HepG2 (cell line): Measurements from ENCODE around the gene MBOAT7. TPM values are rescaled to one million over a fixed set of nuclear protein-coding genes. Genes with fewer than 3 reads are reported as not detected.

Experiments
- ARID5B ChIP-seq: IDR thresholded peaks from 2 replicates; pipeline ENCODE4 v1.4.0; 2020; ENCODE audit warnings: mild to moderate bottlenecking, missing genetic modification reagents
- ERF ChIP-seq: IDR thresholded peaks from 2 replicates; pipeline ENCODE4 v1.6.1; 2018; ENCODE audit warnings: missing biosample characterization, missing genetic modification reagents
- NFAT5 ChIP-seq: sonication (generic); formaldehyde crosslinking; IDR thresholded peaks from 2 replicates; pipeline ENCODE4 v1.4.0; 2020; ENCODE audit warnings: missing genetic modification reagents
- PLRG1 ChIP-seq: fragments of 450-650 bp; conservative IDR thresholded peaks from 2 replicates; pipeline ENCODE4 v1.6.1; 2016
- RBFOX2 ChIP-seq: fragments of 200-400 bp; formaldehyde crosslinking; IDR thresholded peaks from 2 replicates; pipeline ENCODE4 v1.6.1; 2017; ENCODE audit warnings: low read depth, mild to moderate bottlenecking, low read length
- SAFB2 ChIP-seq: sonication (generic); formaldehyde crosslinking; IDR thresholded peaks from 2 replicates; pipeline ENCODE4 v1.5.1; 2020; ENCODE audit warnings: missing genetic modification reagents, low read depth, mild to moderate bottlenecking, borderline replicate concordance
- TEAD3 ChIP-seq: optimal IDR thresholded peaks from 2 replicates; pipeline ENCODE3; 2016; ENCODE audit warnings: borderline replicate concordance
- U2AF1 ChIP-seq: fragments of 200-400 bp; formaldehyde crosslinking; optimal IDR thresholded peaks from 2 replicates; pipeline ENCODE3; 2017; ENCODE audit warnings: mild to moderate bottlenecking, low read depth, low read length
- ZC3H4 ChIP-seq: sonication (generic); formaldehyde crosslinking; IDR thresholded peaks from 2 replicates; pipeline ENCODE4 v1.4.0; 2020; ENCODE audit warnings: missing genetic modification reagents, borderline replicate concordance
- ZNF292 ChIP-seq: sonication (generic); formaldehyde crosslinking; IDR thresholded peaks from 2 replicates; pipeline ENCODE4 v1.8.1; 2022; ENCODE audit warnings: mild to moderate bottlenecking, low read depth, missing genetic modification reagents, borderline replicate concordance
- ZNF367 ChIP-seq: sonication (generic); formaldehyde crosslinking; IDR thresholded peaks from 2 replicates; pipeline ENCODE4 v1.4.0; 2020; ENCODE audit warnings: missing genetic modification reagents, borderline replicate concordance
- ZNF546 ChIP-seq: sonication (generic); formaldehyde crosslinking; conservative IDR thresholded peaks from 2 replicates; pipeline ENCODE4 v1.8.1; 2023; ENCODE audit warnings: mild to moderate bottlenecking, missing genetic modification reagents
- ZNF644 ChIP-seq: IDR thresholded peaks from 2 replicates; pipeline ENCODE4 v1.6.1; 2016; ENCODE audit warnings: low read depth
- ZNF784 ChIP-seq: sonication (generic); formaldehyde crosslinking; IDR thresholded peaks from 2 replicates; pipeline ENCODE4 v1.5.1; 2020; ENCODE audit warnings: missing genetic modification reagents, mild to moderate bottlenecking, borderline replicate concordance
- polyA plus RNA-seq, 8 experiments: library from polyadenylated mRNA; depleted of rRNA in 3 of 8; stranded (reverse) in 7 of 8; unstranded in 1 of 8; fragments of >200 nt; fragmentation: Illumina TruSeq in 4 of 8; extraction: Trizol in 4 of 8; gene quantifications; 2 replicates each; pipeline versions ENCODE4 v1.2.1 to v1.2.3, GENCODE V29; 2011 to 2016; ENCODE audit warnings: low read depth in 4 of 8, missing spikeins in 1 of 8, mixed read lengths in 1 of 8; ENCODE audit not compliant: insufficient read depth in 1 of 8
- total RNA-seq, 5 experiments: library from RNA; depleted of rRNA; stranded (reverse); fragments of >200 nt; fragmentation: Illumina TruSeq; extraction: Trizol; gene quantifications; 2 replicates each; pipeline ENCODE4 v1.2.3, GENCODE V29; 2016; ENCODE audit warnings: low read depth in 1 of 5

Gene MBOAT7
- total and polyA plus RNA-seq, 2 of the 13 experiments (the other 11 are each of a cell fraction or from before 2014, with no cell fraction given) = 22.2 to 25.5 TPM

- no peak for TF ChIP-seq NFAT5 (CRISPR knock-in tag)
- TF ChIP-seq U2AF1 = no peak
- TF ChIP-seq ARID5B (CRISPR knock-in tag) = no peak
- no peak for TF ChIP-seq ZNF644 (CRISPR knock-in tag)
- TF ChIP-seq PLRG1 = no peak
- TF ChIP-seq SAFB2 (CRISPR knock-in tag) = no peak
- no peak for TF ChIP-seq ZNF784 (CRISPR knock-in tag)
- TF ChIP-seq RBFOX2 = no peak
- TF ChIP-seq ZNF546 (CRISPR knock-in tag) = no peak
- TF ChIP-seq ZNF367 (CRISPR knock-in tag) = no peak
- TF ChIP-seq ZC3H4 (CRISPR knock-in tag) = no peak
- TF ChIP-seq ERF (CRISPR knock-in tag) = no peak
- TF ChIP-seq TEAD3 (CRISPR knock-in tag) = no peak
- no peak for TF ChIP-seq ZNF292 (CRISPR knock-in tag)
- TF ChIP-seq, all 625 proteins: peak for 0
Observed at GRCh38 chr19:54230031-54230430, 40.7 kb upstream of the MBOAT7 start (continued).
